Endothelial cell of umbilical vein (primary cell): ENCODE results near the gene EPN3. TPM values are rescaled to one million over a fixed set of nuclear protein-coding genes. Genes with fewer than 3 reads are reported as not detected.

Experiments
- BruUV-seq: library from RNA; stranded (reverse); fragments of 400-500 nt; replicated peaks from 2 replicates; lab custom pipeline; 2021; lab: Mats Ljungman, UMichigan
- CTCF ChIA-PET: fragments of 300-600, 350-600 bp; sonication (Branson Sonifier 250); formaldehyde crosslinking; loops from one replicate; lab custom pipeline; 2021; ENCODE audit warnings: antibody characterized with exemption, inconsistent platforms; lab: Charles Lee
- POLR2A ChIA-PET: fragments of 300-600, 350-600 bp; sonication (Branson Sonifier 250); formaldehyde crosslinking; loops from one replicate; lab custom pipeline; 2021; ENCODE audit warnings: antibody characterized with exemption, inconsistent platforms; lab: Charles Lee
- DNase-seq: peaks from one replicate; pipeline ENCODE4 v3.0.0-alpha.2; 2011; ENCODE audit warnings: low read depth, low spot score
- FAIRE-seq: peaks from 2 replicates; lab custom pipeline; 2011; peaks lifted over from hg19 to GRCh38; lab: Jason Lieb, UNC
- H2AFZ ChIP-seq: 2 replicates; pipeline ENCODE4 v1.6.0; 2012; ENCODE audit warnings: low read depth, low read length, control low read depth, inconsistent platforms
- H3K27ac ChIP-seq: 2 replicates; pipeline ENCODE4 v1.5.1; 2011; ENCODE audit warnings: low read depth, mild to moderate bottlenecking, control low read depth, low read length, moderate library complexity; ENCODE audit not compliant: insufficient read depth
- H3K27me3 ChIP-seq, 2 experiments: 2 replicates each; pipeline versions ENCODE4 v1.6.0 to v1.6.1; 2011; ENCODE audit warnings: low read length in 2 of 2, mixed read lengths in 1 of 2; ENCODE audit not compliant: control insufficient read depth in 2 of 2, insufficient read depth in 2 of 2
- H3K36me3 ChIP-seq, 2 experiments: 2 replicates in 1 of 2; 3 replicates in 1 of 2; pipeline ENCODE4 v1.5.1; 2011; ENCODE audit warnings: low read length in 2 of 2, mild to moderate bottlenecking in 1 of 2, moderate library complexity in 1 of 2; ENCODE audit not compliant: control insufficient read depth in 2 of 2, insufficient read depth in 2 of 2; ENCODE audit errors: extremely low read depth in 1 of 2
- H3K4me1 ChIP-seq: 3 replicates; pipeline ENCODE4 v1.5.1; 2011; ENCODE audit warnings: mild to moderate bottlenecking, low read length; ENCODE audit not compliant: control insufficient read depth, insufficient read depth; ENCODE audit errors: extremely low read depth
- H3K4me2 ChIP-seq: 2 replicates; pipeline ENCODE4 v1.6.1; 2011; ENCODE audit warnings: low read length, control low read depth, mixed read lengths; ENCODE audit not compliant: insufficient read depth
- H3K4me3 ChIP-seq, 3 experiments: fragments of 200-600 bp in 1 of 3; sonication (generic), shearing (Covaris generic) in 1 of 3; replicated peaks in 1 of 3; 2 replicates each; pipeline ENCODE4 v1.5.1; 2011 to 2016; ENCODE audit warnings: control low read depth in 3 of 3, low read length in 3 of 3, mild to moderate bottlenecking in 2 of 3, inconsistent platforms in 1 of 3, low read depth in 1 of 3, moderate library complexity in 1 of 3; ENCODE audit not compliant: insufficient read depth in 1 of 3
- H3K79me2 ChIP-seq: 2 replicates; pipeline ENCODE4 v1.6.0; 2012; ENCODE audit warnings: low read length, inconsistent platforms; ENCODE audit not compliant: control insufficient read depth, insufficient read depth
- H3K9ac ChIP-seq: replicated peaks from 2 replicates; pipeline ENCODE3; 2011; ENCODE audit warnings: low read length, control low read depth; ENCODE audit not compliant: insufficient read depth; ENCODE audit errors: extremely low read depth
- H3K9me1 ChIP-seq: replicated peaks from 3 replicates; pipeline ENCODE4 v1.6.0; 2011; ENCODE audit warnings: mild to moderate bottlenecking, low read length; ENCODE audit not compliant: control insufficient read depth, insufficient read depth; ENCODE audit errors: extremely low read depth
- H3K9me3 ChIP-seq: replicated peaks from 2 replicates; pipeline ENCODE4 v1.5.1; 2012; ENCODE audit warnings: low read length, inconsistent platforms; ENCODE audit not compliant: control insufficient read depth, insufficient read depth
- H4K20me1 ChIP-seq: replicated peaks from 2 replicates; pipeline ENCODE3; 2011; ENCODE audit warnings: mild to moderate bottlenecking, low read length; ENCODE audit not compliant: control insufficient read depth, insufficient read depth; ENCODE audit errors: extremely low read depth
- EZH2 ChIP-seq: IDR thresholded peaks from 2 replicates; pipeline ENCODE4 v1.6.1; 2012; ENCODE audit warnings: borderline replicate concordance, low read depth, mild to moderate bottlenecking, moderate library complexity, low read length, inconsistent platforms; ENCODE audit not compliant: severe bottlenecking
- FOS ChIP-seq: IDR thresholded peaks from 2 replicates; pipeline ENCODE4 v1.6.1; 2011; ENCODE audit warnings: mild to moderate bottlenecking, low read length, moderate library complexity, borderline replicate concordance; ENCODE audit not compliant: insufficient read depth
- GATA2 ChIP-seq: IDR thresholded peaks from 2 replicates; pipeline ENCODE4 v1.7.0; 2011; ENCODE audit warnings: low read depth, mild to moderate bottlenecking, moderate library complexity, mixed read lengths, low read length; ENCODE audit not compliant: insufficient read length, insufficient read depth
- JUN ChIP-seq: IDR thresholded peaks from 2 replicates; pipeline ENCODE4 v1.6.1; 2011; ENCODE audit warnings: borderline replicate concordance, low read depth; ENCODE audit not compliant: insufficient read length, insufficient read depth
- MYC ChIP-seq: IDR thresholded peaks from one replicate; pipeline ENCODE4 v1.6.1; 2011; ENCODE audit warnings: mild to moderate bottlenecking, low read depth, low read length
- POLR2A ChIP-seq: IDR thresholded peaks from 2 replicates; pipeline ENCODE4 v1.6.1; 2012; ENCODE audit warnings: low read depth, mild to moderate bottlenecking, control low read depth, low read length
- POLR2AphosphoS5 ChIP-seq: IDR thresholded peaks from 2 replicates; pipeline ENCODE4 v1.6.1; 2012; ENCODE audit warnings: low read depth, mild to moderate bottlenecking, control low read depth, low read length, moderate library complexity; ENCODE audit not compliant: insufficient read depth
- dilution Hi-C: fragments of 300-500 bp; cut with MboI; formaldehyde crosslinking; loops from one replicate; pipeline ENCODE4 v1.15.0; 2019; ENCODE audit warnings: low sequenced_read_pairs; ENCODE audit not compliant: extremely low pct_ligation_motif_present
- intact Hi-C: fragments of 100-400 bp; cut with micrococcal nuclease; formaldehyde crosslinking; loops from one replicate; pipeline ENCODE4 v1.10.0; 2022
- polyA plus RNA-seq, 4 experiments: library from polyadenylated mRNA; depleted of rRNA in 3 of 4; stranded (reverse) in 3 of 4; unstranded in 1 of 4; fragments of >200 nt; gene quantifications; 2 replicates each; pipeline versions ENCODE4 v1.2.1 to v1.2.3, GENCODE V29; 2011 to 2012; ENCODE audit warnings: missing spikeins in 1 of 4
- total RNA-seq: library from RNA; stranded (reverse); gene quantifications from 2 replicates; pipeline ENCODE4 v1.2.3, GENCODE V29; 2021
- TF ChIP-seq, protein P1 (sequence below): IDR thresholded peaks from 2 replicates; pipeline ENCODE4 v1.6.1; 2011; ENCODE audit not compliant: insufficient read depth, insufficient read length
- TF ChIP-seq, protein P2 (sequence below), 2 donors: IDR thresholded peaks; 1 replicate in 1 of 2; 2 replicates in 1 of 2; pipeline ENCODE4 v1.5.1; 2011; ENCODE audit warnings: low read length in 2 of 2, mild to moderate bottlenecking in 2 of 2, moderate library complexity in 2 of 2, control low read depth in 1 of 2, inconsistent platforms in 1 of 2, low read depth in 1 of 2; ENCODE audit not compliant: insufficient read depth in 1 of 2; ENCODE audit errors: extremely low read depth in 1 of 2

The EPN3 gene
- total and polyA plus RNA-seq, 2 donors (not counting 3 experiments of a cell fraction or from before 2014, with no cell fraction given): not detected

DNA sequence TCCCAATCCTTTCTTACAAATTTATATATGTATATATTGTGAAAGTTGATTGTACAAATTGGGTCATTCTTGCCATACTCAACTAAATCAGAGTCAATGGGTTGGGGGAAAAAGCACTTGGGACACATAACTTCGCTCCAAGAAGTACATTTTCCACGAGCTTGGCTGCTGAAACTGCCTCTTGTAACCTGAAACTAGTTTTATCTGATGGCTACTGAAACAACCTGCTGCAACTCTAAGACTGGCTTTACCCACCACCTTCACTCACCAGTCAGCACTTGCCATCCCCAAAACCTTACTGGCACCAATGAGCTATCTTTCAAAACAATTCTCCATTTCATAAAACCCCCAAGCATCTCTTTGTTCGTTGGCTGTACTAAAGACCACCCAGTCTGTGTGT is 38.8 kb upstream of the EPN3 start:
- Histone ChIP-seq H2AFZ (no peak overlapping the region), H3K79me2 (no peaks in the 10 kb centered on the region), H3K27ac (no peak overlapping the region), H3K9me1 (no peaks in the 10 kb centered on the region), H3K27me3 (peaks cover 0 to 2% of the 10 kb centered on the region in 2 experiments), H3K4me3 (no peak overlapping the region), H4K20me1 (no peaks in the 10 kb centered on the region), H3K9ac (no peak overlapping the region), H3K36me3 (no peaks in the 10 kb centered on the region), H3K9me3 (no peaks in the 10 kb centered on the region), H3K4me2 (no peak overlapping the region), H3K4me1 (no peaks in the 10 kb centered on the region)
- intact Hi-C loops: no loop called here
- dilution Hi-C loops: no loop called here
- no peak for DNase-seq
- no TSS peak for BruUV-seq
- no peak for FAIRE-seq
- POLR2A ChIA-PET: no interaction called here
- TF ChIP-seq MYC (no peak), JUN (no peak), FOS (no peak)
- TF ChIP-seq, protein P1, sequence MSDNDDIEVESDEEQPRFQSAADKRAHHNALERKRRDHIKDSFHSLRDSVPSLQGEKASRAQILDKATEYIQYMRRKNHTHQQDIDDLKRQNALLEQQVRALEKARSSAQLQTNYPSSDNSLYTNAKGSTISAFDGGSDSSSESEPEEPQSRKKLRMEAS: no peak
- CTCF ChIA-PET: interaction anchor here (1.8 kb wide), 1 partner anchor 9 kb away, joined by 6 read pairs; no protein-coding TSS in a partner anchor

DNA sequence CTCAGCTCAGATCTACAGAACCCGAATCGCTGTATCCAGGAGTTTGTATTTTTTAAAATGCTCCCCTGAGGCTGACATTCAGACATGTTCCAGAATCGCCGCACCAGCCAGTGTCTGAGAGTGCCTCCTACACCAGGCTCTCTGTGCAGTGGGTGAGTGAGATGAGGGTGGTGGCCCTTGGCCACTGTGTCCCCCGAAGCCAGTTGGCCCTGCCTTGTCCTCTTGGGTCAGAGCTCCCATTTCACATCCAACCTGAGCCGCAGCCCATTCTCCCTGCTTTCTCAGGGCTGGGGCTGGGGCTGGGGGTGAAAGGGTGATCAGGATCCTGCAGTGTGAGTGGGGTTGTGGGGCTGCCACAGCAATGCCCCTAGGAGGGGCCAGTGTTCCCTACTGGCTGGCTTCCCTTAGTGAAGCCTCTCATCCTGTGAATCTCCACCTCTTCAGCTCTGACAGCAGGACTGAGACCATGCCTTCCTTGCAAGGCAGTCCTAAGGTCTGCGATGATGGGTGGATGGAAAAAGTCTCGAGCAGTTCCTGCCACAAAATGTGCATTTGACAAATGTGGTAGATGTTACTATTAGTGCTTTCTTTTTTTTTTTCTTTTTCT is 37.2 kb upstream of the EPN3 start:
- Histone ChIP-seq H3K4me2 (no peak overlapping the region), H3K9me3 (no peaks in the 10 kb centered on the region), H3K9me1 (no peaks in the 10 kb centered on the region), H3K36me3 (no peaks in the 10 kb centered on the region), H4K20me1 (no peaks in the 10 kb centered on the region), H3K4me1 (no peaks in the 10 kb centered on the region), H3K27ac (no peak overlapping the region), H3K27me3 (peaks cover 0 to 2% of the 10 kb centered on the region in 2 experiments), H3K4me3 (no peak overlapping the region), H3K79me2 (no peaks in the 10 kb centered on the region), H3K9ac (no peak overlapping the region), H2AFZ (no peak overlapping the region)
- FAIRE-seq (no peak), DNase-seq (no peak)
- intact Hi-C loops (no loop called here), dilution Hi-C loops (no loop called here)
- ChIA-PET POLR2A (no interaction called here), CTCF (interaction anchor here (0.9 to 1.1 kb wide), 2 partner anchors 8 to 131 kb away, joined by 3 read pairs; no protein-coding TSS in a partner anchor)
- TF ChIP-seq JUN (no peak), GATA2 (no peak), POLR2A (no peak), POLR2AphosphoS5 (no peak), FOS (no peak), MYC (no peak), EZH2 (no peak)
- TF ChIP-seq, protein P1: no peak
- TF ChIP-seq, protein P2, sequence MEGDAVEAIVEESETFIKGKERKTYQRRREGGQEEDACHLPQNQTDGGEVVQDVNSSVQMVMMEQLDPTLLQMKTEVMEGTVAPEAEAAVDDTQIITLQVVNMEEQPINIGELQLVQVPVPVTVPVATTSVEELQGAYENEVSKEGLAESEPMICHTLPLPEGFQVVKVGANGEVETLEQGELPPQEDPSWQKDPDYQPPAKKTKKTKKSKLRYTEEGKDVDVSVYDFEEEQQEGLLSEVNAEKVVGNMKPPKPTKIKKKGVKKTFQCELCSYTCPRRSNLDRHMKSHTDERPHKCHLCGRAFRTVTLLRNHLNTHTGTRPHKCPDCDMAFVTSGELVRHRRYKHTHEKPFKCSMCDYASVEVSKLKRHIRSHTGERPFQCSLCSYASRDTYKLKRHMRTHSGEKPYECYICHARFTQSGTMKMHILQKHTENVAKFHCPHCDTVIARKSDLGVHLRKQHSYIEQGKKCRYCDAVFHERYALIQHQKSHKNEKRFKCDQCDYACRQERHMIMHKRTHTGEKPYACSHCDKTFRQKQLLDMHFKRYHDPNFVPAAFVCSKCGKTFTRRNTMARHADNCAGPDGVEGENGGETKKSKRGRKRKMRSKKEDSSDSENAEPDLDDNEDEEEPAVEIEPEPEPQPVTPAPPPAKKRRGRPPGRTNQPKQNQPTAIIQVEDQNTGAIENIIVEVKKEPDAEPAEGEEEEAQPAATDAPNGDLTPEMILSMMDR (IDR thresholded peaks at IDR 0.05; ENCODE audit: extremely low read depth in 1 of 2, insufficient read depth in 1 of 2, low read depth in 1 of 2, low read length in 2 of 2): no peak
- no TSS peak for BruUV-seq
